ENCODE results near the gene ZSWIM3. TPM values are rescaled to one million over a fixed set of nuclear protein-coding genes. Genes with fewer than 3 reads are reported as not detected.

ZSWIM3 gene
- total and polyA plus RNA-seq, 8 donors: 0.46 to 2.2 (median 1.3) TPM

DNA sequence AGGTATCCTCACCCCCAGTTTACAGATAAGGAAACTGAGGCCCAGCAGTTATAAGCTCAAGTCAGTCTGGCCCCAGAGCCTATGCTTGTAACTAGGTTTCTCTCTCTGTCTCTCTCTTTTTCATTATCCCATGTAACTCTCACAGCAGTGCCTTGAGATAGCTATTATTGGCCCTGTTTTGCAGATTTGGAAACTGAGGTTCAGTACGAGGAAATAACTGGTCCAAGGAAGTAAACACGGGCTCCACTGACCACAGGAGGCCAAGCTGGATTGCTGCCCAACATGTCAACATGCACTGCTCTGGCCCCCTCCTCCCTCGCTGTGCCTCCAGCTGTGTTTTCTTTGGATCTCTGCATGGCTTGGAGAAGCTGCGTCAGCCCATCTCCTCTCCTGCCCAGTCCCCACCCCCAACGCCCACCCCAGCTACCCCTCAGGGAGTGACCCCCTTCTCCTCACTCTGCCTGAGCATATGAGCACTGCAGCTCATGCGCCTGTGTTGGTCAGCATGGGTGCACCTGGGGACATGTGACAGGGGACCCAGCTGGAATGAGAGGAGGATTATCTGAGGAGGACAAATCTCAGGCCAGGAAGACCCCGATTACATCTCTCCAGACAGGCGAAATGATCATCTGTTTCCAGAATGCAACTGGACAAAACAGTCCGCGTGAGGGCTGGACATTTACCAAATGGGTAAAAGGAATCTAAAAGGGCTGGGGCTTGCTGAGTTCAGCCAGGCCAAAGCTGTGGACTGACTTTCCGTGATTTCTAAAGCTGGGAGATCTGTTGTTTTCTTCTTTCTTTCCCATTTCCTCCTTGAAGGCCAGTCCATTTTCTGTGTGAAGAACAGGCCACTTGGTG is 62.4 kb downstream of the ZSWIM3 start:
- 34 to 43% methylated on average over 11 of the region's 11 CpGs for WGBS, 2 donors
- TF ChIP-seq, protein P1, sequence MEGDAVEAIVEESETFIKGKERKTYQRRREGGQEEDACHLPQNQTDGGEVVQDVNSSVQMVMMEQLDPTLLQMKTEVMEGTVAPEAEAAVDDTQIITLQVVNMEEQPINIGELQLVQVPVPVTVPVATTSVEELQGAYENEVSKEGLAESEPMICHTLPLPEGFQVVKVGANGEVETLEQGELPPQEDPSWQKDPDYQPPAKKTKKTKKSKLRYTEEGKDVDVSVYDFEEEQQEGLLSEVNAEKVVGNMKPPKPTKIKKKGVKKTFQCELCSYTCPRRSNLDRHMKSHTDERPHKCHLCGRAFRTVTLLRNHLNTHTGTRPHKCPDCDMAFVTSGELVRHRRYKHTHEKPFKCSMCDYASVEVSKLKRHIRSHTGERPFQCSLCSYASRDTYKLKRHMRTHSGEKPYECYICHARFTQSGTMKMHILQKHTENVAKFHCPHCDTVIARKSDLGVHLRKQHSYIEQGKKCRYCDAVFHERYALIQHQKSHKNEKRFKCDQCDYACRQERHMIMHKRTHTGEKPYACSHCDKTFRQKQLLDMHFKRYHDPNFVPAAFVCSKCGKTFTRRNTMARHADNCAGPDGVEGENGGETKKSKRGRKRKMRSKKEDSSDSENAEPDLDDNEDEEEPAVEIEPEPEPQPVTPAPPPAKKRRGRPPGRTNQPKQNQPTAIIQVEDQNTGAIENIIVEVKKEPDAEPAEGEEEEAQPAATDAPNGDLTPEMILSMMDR (IDR thresholded peaks at IDR 0.05): no peak

DNA sequence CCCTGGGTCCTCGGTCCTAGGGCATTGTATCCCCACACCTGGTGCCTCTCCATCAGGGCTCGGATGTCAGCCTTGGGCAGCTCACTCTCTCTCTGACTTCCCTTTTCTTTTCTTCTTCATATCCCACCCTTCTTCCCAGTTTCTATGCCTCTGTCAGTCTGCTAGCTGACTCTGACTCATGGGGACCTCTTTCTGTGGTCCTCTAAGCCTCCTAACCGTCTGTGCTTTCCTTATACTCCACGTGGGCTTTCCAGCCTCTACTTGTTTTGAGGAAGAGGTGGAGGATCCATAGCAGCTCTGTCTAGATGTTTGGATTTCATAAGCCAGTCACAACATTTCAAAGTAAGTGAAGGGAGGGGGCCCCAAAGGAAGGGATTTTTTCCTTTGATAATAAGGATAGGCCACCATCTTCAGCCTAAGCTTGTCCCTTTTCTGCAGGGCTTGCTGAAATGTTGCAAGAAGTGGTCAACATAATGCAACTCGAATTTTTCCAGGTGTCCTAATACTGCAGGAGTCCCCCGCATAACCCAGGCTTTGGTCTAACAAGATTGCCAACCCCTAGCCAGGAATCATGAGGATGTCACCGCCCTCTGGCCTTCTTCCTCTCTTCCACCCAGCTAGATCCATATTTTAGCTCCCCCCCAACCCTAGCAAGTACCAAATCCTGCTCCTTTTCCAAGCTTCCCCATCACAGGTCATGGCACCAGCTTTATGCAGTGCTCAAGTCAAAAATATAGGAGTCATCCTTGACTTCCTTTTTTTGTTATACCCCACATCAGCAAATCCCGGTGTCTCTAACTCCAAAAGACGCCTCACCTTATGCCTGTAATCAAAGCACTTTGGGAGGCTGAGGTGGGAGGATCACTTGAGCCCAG is 63.3 kb downstream of the ZSWIM3 start:
- 62 to 77% methylated on average over 9 of the region's 9 CpGs for WGBS, 2 donors

More for the DNA sequence above, 62.4 kb downstream of the ZSWIM3 start:
- intact Hi-C loops (cut with DNase I): no loop called here
- H3K9me3 ChIP-seq: no peaks in the 10 kb centered on the region
- H3K4me1 ChIP-seq: no peaks in the 10 kb centered on the region
- H3K27me3 ChIP-seq: no peaks in the 10 kb centered on the region
- peak in 3 of 4 donors; percentile 44 to 59 (median 50) for ATAC-seq
- H3K4me3 ChIP-seq: no peak overlapping the region
- no peaks in the 10 kb centered on the region for H3K36me3 ChIP-seq
- no peak for FAIRE-seq
- peak in 2 of 6 donors; percentile 36 to 45 for DNase-seq
- peak overlapping the region in 1 of 4 donors; percentile 22 for H3K27ac ChIP-seq

DNA sequence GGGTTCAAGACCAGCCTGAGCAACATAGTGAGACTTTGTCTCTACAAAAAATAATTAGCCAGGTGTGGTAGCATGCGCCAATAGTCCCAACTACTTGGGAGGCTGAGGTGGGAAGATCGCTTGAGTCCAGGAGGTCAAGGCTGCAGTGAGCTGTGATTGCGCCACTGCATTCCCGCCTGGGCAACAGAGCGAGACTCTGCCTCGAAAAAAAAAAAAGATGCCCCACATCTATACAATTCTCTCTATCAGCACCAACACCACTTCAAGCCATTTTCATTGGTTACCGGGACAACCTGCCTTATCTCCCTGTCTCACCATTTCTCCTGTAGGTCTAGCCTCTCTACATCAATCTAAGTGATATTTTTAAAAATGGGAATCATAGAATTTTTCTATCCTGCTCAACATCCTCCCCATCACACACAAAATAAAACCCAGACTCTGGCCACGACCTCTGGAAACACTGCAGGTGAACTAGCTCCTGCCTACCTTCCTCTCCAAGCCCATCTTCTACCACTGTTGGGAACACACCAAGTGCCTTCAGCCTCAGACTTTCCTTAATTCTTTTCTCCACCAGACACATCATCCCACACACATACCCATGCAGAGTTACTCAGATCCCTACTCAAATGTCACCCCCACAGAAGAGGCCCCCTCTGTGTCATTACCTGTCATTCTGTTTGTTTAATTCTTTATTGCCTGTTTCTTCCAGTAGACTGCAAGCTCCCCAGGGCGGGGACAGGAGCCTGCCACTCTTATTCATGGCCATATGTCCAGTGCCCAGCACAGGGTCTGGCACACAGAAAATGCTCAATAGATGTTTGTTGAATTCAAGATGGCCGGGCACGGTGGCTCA is 64.1 kb downstream of the ZSWIM3 start:
- WGBS, 2 donors: 63 to 68% methylated on average over 11 of the region's 11 CpGs
- Histone ChIP-seq H3K4me3 (no peak overlapping the region), H3K27me3 (no peaks in the 10 kb centered on the region), H3K36me3 (no peaks in the 10 kb centered on the region), H3K27ac (no peak overlapping the region), H3K9me3 (no peaks in the 10 kb centered on the region), H3K4me1 (no peaks in the 10 kb centered on the region)
- ATAC-seq (no peak), FAIRE-seq (no peak), DNase-seq (peak in 1 of 6 donors; percentile 29)
- intact Hi-C loops (cut with DNase I): no loop called here
- TF ChIP-seq, protein P1 (IDR thresholded peaks at IDR 0.05): no peak

More for the DNA sequence above, 63.3 kb downstream of the ZSWIM3 start:
- TF ChIP-seq, protein P1 (IDR thresholded peaks at IDR 0.05): no peak
- Histone ChIP-seq H3K4me3 (no peak overlapping the region), H3K36me3 (no peaks in the 10 kb centered on the region), H3K27ac (no peak overlapping the region), H3K9me3 (no peaks in the 10 kb centered on the region), H3K27me3 (no peaks in the 10 kb centered on the region), H3K4me1 (no peaks in the 10 kb centered on the region)
- intact Hi-C loops (cut with DNase I): no loop called here
- FAIRE-seq: no peak
- ATAC-seq: peak in 1 of 4 donors; percentile 4
- DNase-seq: peak in 1 of 6 donors; percentile 4

DNA sequence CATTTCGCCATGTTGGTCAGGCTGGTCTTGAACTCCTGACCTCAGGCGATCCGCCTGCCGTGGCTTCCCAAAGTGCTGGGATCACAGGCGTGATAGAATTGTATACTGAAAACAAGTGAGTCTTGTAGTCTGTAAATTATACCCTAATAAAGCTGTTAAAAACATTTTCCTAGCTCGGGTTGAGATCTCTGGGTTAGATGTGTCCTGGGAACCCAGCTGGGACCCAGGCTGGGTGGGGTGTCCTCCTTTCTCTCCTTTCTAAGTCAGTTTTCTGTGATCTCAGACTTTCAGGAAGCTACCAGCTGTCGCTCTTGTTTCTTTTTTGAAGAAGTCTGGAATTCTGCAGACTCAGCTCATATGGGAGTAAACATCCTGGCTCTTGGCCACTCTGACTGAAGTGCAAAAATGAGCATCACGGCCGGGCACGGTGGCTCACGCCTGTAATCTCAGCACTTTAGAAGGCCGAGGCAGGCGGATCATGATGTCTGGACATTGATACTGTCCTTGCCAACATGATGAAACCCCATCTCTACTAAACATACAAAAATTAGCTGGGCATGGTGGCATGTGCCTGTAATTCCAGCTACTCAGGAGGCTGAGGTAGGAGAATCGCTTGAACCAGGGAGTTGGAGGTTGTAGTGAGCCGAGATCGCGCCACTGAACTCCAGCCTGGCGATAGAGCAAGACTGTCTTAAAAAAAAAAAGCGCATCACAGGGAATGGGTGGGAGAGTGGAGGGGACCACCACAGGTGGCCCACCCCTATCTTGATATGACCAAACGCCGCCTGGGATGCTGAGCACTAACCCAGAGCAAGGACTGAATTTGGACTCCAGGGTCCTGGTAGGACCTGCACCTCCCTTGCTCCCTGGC is 67.2 kb downstream of the ZSWIM3 start:
- no peak for FAIRE-seq
- 54 to 68% methylated on average over 21 of the region's 21 CpGs for WGBS, 2 donors
- H3K9me3 ChIP-seq: no peaks in the 10 kb centered on the region
- TF ChIP-seq, protein P1 (IDR thresholded peaks at IDR 0.05): no peak
- peak in 1 of 6 donors; percentile 22 for DNase-seq
- H3K27ac ChIP-seq: peak overlapping the region in 2 of 4 donors; percentile 30 to 31
- H3K36me3 ChIP-seq: no peaks in the 10 kb centered on the region
- intact Hi-C loops (cut with DNase I): no loop called here
- H3K4me3 ChIP-seq: no peak overlapping the region
- no peaks in the 10 kb centered on the region for H3K27me3 ChIP-seq
- H3K4me1 ChIP-seq: no peaks in the 10 kb centered on the region
- peak in 3 of 4 donors; percentile 53 to 73 (median 63) for ATAC-seq
